OCI-LY7 (cell line): ENCODE results near the gene CADM2.

Experiments
- CTCF ChIP-seq: fragments of 200-600 bp; sonication (generic); conservative IDR thresholded peaks from 2 replicates; pipeline ENCODE4 v1.5.1; 2014; ENCODE audit warnings: mild to moderate bottlenecking, antibody characterized with exemption, low read length, moderate library complexity, mixed read lengths
- EZH2phosphoT487 ChIP-seq: fragments of 200-600 bp; sonication (generic); IDR thresholded peaks from 2 replicates; pipeline ENCODE4 v1.6.1; 2018; ENCODE audit warnings: low read depth, borderline replicate concordance, mild to moderate bottlenecking, mixed run types, antibody characterized with exemption, low read length, moderate library complexity, mixed read lengths

DNA sequence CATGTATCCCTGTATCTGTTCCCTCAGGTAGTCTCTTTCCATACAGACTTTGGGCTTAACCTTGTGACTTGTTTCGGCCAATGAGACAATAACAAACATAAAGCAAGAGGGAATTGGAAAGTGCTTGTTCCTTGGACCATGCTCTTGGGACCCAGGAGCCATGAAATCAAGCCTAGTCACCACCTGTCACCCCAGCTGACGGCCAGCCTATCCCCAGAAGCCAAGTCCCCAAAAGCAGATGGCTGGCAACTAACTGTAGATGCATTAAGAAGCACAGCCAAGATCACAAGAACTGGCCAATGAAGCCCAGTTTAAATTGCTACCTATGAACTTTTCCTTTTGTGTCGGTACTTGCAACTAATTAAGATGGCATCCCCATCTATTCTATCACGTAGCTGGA is 822.0 kb downstream of the CADM2 start:
- TF ChIP-seq CTCF = no peak
- no peak for TF ChIP-seq EZH2phosphoT487
